ENCODE results near the gene RBM47. TPM values are rescaled to one million over a fixed set of nuclear protein-coding genes. Genes with fewer than 3 reads are reported as not detected.

Gene RBM47
- total and polyA plus RNA-seq, 10 of the 15 experiments (the other 5 are each of a cell fraction or from before 2014, with no cell fraction given) = 7.9 to 45.0 (median 28.7) TPM

- peak; percentile 76 for TF ChIP-seq TCF12 (IDR thresholded peaks at IDR 0.05; ENCODE audit: low read depth, low read length)
- peak; percentile 83 for TF ChIP-seq SPI1 (IDR thresholded peaks at IDR 0.05; ENCODE audit: borderline replicate concordance, insufficient read depth, low read depth, low read length)
- TF ChIP-seq BCLAF1 (IDR thresholded peaks at IDR 0.05) = no peak
- 0 out of 2 replicates have a peak, but pooled peaks have one; percentile 22 for TF ChIP-seq IRF4 (IDR thresholded peaks at IDR 0.05; ENCODE audit: low read depth, low read length)
- TF ChIP-seq ZBTB40 (IDR thresholded peaks at IDR 0.05; ENCODE audit: borderline replicate concordance) = no peak
- TF ChIP-seq PRDM15 (CRISPR knock-in tag; IDR thresholded peaks at IDR 0.05) = no peak
- TF ChIP-seq YY1 (IDR thresholded peaks at IDR 0.05; ENCODE audit: low read depth, low read length) = no peak
- TF ChIP-seq NKRF (conservative IDR thresholded peaks at IDR 0.05) = no peak
- no peak for TF ChIP-seq MYC (IDR thresholded peaks at IDR 0.05; ENCODE audit: insufficient read depth, insufficient read length, insufficient replicate concordance, low read length, severe bottlenecking)
- no peak for TF ChIP-seq SIX5 (IDR thresholded peaks at IDR 0.05; ENCODE audit: low read depth, low read length, severe bottlenecking)
- no peak for TF ChIP-seq HDGF (IDR thresholded peaks at IDR 0.05)
- TF ChIP-seq E4F1 (IDR thresholded peaks at IDR 0.05; ENCODE audit: borderline replicate concordance, partially characterized antibody) = no peak
- TF ChIP-seq EZH2 (IDR thresholded peaks at IDR 0.05; ENCODE audit: borderline replicate concordance, control insufficient read depth, low read depth, low read length) = no peak
- no peak for TF ChIP-seq SMAD5 (IDR thresholded peaks at IDR 0.05; ENCODE audit: low read depth)
Observed at GRCh38 chr4:40462326-40462725, 167.3 kb downstream of the RBM47 start (continued).

All from GM12878 (cell line).